Measurements from ENCODE around the gene NR1D2.
"Not testable (repeated sequence)": the region's sequence is repeated elsewhere in the genome, so short reads cannot be mapped to it uniquely, and the experiment has no call there.

The NR1D2 gene

DNA sequence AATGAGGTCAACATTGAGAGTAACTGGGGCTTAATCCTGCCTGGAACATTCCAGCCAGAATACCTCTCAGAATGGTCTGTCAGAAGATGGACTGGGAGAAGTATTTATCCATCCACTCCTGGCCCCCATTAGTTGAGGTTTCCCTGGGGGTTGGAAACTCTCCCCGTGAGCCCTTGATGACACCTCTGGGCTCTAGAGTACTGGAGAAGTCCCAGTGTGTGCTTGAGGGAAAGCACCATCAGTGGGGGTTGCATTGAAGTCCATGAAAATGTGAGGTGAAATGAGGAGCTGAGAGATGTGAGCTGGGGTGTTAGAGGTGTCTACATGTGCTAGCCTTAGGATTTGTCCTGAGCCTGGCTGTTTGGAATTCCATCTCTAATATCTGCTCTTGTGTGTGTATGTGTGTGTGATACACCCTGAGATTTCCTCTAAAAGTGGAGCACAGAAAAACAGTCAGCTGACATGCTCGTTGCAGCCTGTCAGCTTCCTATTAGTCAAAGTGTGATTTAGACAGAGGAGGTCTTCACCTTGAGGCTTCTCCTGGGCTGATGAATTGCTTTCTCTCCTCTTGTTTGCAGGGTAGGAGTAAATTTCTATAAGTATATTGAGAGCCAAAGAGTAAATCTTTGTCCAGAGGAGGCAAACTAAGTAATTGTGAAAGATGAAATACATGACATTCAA is 67.6 kb downstream of the NR1D2 start:
- DNase-seq, result no peak

DNA sequence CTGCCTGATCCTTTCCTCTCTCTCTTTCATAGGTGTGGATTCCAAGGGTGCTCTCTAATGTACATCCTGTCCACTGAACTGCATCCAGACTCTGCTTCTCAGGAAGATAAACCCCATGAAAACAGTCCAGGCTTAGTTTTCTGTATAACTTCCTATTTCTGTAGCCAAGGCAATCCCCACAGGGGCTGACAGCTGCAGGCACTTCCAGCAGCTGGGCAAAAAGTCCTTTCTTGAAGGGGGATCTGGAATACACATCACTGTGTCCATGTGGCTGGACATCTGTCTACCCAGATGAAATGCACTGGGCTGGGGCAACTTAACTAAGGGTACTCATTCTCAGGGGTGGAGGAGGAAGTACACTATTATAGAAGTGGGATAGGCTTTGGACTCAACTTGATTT is 72.2 kb downstream of the NR1D2 start:
- DNase-seq, result no peak

DNA sequence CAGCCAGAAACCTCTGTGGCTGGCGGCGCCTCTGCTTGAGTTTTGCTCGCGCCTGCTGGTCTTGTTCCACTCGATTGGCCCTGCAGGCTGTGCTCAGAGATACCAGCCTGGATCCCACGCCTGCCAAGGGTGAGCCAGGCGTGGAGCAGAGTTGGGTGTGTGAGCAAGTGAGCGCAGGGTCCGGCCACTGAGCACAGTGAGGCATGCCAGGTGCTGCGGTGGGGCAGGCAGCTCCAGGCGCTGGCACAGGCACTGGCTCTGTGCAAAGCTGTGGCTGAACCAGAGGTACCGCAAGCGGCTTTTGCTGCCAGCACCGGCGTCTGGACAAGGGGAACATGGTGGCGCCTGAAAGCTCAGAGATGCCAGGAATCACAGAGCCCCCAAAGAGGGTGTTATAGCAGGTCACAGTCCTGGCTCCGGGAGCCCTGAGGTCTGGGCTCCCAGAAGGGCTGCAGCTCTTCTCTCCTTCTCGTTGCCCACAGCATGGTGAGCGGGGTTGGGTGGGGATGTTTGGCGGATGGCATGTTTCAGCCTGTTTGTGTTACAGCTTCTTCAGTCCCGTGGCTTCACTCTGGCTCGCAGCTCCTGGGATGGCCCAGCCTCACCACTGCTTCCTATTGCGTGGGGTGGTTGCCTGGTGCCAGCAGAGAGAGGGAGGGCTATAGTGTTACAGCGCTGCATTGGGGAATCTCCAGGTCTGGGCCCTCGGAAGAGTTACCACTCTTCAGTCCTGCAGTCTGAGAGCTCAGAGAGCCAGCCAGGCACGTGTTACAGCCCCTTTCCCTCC is 73.9 kb downstream of the NR1D2 start:
- no peak for DNase-seq

DNA sequence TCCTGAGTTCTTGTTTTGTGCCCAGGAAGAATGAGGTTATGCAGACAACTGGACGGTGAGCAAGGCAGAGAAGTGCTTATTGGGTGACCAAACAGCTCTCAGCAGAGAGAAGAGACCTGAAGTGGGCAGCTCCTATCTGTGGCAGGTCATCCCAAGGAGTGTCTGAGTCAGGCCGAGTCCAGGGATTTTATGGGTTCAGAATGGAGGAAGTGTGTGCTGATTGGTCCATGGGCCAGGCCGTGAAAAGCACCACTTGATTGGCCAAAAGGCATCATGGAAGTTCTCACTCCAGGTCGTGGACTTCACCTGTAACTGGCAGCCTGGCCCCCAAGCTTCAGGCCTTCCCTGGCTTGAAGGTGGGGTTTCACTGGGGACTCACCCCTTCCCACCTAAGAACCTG is 74.5 kb downstream of the NR1D2 start:
- DNase-seq, result no peak

DNA sequence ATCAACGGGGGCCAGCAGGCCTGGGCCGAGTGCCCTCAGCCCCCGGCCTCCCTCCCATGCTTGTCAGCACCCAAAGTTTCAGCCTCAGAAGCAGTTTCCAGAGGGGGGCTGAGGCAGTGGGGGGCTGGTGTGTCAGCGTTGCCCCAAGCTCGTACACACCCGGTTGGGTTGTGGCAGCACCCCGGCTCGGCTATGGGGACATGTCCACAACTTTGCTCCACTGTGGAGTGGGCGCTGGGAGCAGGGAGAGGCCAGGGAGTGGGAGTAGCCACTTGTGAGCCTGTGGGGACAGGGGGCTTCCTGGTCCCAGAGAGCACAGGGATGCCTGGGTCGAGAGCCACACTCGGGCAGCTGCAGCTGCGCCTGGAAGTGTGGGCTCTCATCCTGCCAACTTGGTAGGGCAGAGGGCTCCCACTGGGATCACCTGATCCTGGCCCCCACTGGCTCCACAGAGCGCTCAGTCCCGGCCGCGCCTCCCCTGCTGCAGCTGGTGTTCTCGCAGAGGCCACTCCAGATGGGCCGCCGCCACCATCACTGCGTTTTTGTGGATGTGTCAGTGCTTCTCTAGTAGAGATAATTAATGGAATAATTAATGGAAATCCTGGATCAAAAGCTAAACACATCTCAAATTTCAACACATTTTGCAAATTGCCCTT is 75.1 kb downstream of the NR1D2 start:
- no peak for DNase-seq

- no peak for DNase-seq
Measured at GRCh38 chr3:24023197-24023596, 78.1 kb downstream of the NR1D2 start.

DNA sequence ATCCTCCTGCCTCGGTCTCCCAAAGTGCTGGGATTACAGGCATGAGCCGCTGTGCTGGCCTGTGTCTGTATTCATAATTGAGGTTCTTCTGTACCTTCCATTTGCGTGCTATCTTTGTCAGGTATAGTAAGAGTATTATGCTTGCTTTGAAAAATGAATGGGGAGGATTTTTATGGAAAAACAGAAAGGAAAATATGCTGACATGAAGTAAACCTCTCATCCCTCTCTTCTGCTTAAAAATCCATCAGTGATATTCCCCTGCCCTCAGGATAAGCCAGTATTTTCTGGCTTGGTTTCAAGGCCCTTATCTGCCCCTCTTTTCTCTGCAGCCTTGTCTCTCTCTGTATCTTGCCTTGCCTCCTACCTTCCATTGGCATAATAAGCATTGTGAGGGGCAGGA is 80.7 kb downstream of the NR1D2 start:
- DNase-seq, result no peak

DNA sequence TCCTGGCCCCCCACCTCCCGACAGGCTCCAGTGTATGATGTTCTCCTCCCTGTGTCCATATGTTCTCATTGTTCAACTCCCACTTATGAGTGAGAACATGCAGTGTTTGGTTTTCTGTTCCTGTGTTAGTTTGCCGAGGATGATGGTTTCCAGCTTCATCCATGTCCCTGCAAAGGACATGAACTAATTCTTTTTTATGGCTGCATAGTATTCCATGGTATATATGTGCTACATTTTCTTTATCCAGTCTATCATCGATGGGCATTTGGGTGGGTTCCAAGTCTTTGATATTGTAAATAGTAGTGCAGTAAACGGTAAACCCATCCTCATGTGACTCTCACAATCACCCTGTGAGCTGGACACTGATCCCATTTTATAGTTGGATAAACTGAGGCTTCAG is 81.6 kb downstream of the NR1D2 start:
- not testable (repeated sequence) for DNase-seq

DNA sequence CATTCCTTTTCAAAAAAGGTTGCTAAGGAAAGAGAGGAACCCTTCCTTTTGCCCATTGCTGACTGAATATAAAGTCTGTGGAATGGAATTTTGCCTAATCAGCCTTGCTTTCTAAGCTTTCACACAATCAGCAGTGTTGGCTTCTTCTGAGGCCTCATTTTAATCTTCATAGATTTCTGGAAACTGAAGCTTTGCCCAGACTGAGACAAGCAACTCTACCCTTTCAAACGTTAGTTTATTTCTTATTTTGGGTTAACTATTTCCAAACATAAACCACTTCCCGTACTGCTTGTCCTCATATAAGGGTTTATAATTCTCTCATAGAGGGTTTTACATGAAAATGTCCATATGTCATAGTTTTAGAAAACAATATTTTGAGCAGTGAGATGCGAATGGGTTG is 82.9 kb downstream of the NR1D2 start:
- DNase-seq, result no peak

All from AML-193 (cell line).